ENCODE measurements around the gene HRH3. TPM values are rescaled to one million over a fixed set of nuclear protein-coding genes. Genes with fewer than 3 reads are reported as not detected.

Gene HRH3
- total and polyA plus RNA-seq, 2 donors (not counting 1 experiment from before 2014, with no cell fraction given), result not detected

DNA sequence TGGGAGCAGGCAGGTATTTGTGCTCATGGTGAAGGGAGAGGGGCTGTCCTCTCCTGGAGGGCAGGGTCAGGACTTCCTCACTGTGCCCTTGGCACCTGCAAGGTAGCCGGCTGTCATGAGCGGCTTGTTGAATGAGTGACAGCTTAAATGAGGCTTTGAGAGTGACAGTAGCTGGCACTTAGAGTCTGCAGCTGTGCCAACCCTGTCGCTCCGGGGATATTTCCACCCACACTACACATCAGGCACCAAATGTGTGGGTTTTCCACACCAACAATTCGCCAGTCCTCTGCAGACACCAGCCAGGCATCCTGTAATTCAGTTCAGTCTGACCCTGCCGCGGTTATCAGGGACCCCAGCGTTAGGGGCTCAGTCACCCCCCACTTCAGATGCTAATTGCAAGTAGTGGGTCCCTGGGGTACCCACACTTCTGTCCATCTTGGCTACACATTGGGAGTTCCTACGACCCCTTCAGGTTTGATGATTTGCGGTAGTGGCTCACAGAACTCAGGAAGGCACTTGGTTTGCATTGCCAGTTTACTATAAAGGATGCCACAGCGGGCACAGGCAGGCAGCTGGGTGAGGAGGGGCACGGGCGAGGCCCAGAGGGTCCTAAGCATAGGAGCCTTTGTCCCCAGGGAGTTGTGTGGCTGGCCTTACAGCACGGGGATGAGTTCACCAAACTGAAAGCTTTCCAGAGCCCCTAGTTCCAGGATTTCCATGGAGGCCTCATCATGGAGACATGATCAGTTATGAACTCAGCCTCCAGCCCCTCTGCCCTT, 28.1 kb downstream of the HRH3 start:
- no peaks in the 10 kb centered on the region for H3K9me3 ChIP-seq (ENCODE audit: control extremely low read depth in 1 of 3, control insufficient read depth in 2 of 3, insufficient read depth in 1 of 3, low read length in 2 of 3)
- Mint-ChIP-seq H3K9me3 (ENCODE audit: insufficient read depth) (no peaks in the 10 kb centered on the region), H3K4me1 (peaks cover 15% of the 10 kb centered on the region), H3K27me3 (no peaks in the 10 kb centered on the region), H3K4me3 (no peak overlapping the region), H3K27ac (no peak overlapping the region)
- H3K9ac ChIP-seq (ENCODE audit: low read length), result no peak overlapping the region
- no peak for ATAC-seq (ENCODE audit: low read depth)
- H3K36me3 ChIP-seq (replicated peaks in 1 of 2; ENCODE audit: control extremely low read depth in 1 of 2, control insufficient read depth in 1 of 2, extremely low read depth in 1 of 2, insufficient read depth in 2 of 2, low read length in 1 of 2), result peaks cover 4 to 41% of the 10 kb centered on the region in 2 experiments
- H4K20me1 ChIP-seq (ENCODE audit: control insufficient read depth, insufficient read depth, low read length, poor library complexity, severe bottlenecking), result peaks cover 20% of the 10 kb centered on the region
- H3K4me2 ChIP-seq (replicated peaks; ENCODE audit: low read depth, low read length, poor library complexity, severe bottlenecking), result no peak overlapping the region
- no peak overlapping the region for H2AFZ ChIP-seq (ENCODE audit: insufficient read depth, low read depth, low read length, poor library complexity, severe bottlenecking)
- no peaks in the 10 kb centered on the region for H3K4me1 ChIP-seq (ENCODE audit: control insufficient read depth in 2 of 2, insufficient read depth in 2 of 2, low read length in 2 of 2)
- H3K27ac ChIP-seq (ENCODE audit: low read length in 2 of 2), result no peak overlapping the region
- H3K27me3 ChIP-seq (replicated peaks in 1 of 4; ENCODE audit: control extremely low read depth in 1 of 4, control insufficient read depth in 3 of 4, insufficient read depth in 4 of 4, low read length in 3 of 4), result no peaks in the 10 kb centered on the region
- H3K79me2 ChIP-seq (ENCODE audit: control insufficient read depth, insufficient read depth, low read length), result peaks cover 52% of the 10 kb centered on the region
- POLR2A ChIA-PET, result interaction anchor here (0.5 kb wide), 1 partner anchor 14 kb away, joined by 8 read pairs; no protein-coding TSS in a partner anchor
- intact Hi-C loops (cut with micrococcal nuclease), result no loop called here
- TF ChIP-seq, protein P1, sequence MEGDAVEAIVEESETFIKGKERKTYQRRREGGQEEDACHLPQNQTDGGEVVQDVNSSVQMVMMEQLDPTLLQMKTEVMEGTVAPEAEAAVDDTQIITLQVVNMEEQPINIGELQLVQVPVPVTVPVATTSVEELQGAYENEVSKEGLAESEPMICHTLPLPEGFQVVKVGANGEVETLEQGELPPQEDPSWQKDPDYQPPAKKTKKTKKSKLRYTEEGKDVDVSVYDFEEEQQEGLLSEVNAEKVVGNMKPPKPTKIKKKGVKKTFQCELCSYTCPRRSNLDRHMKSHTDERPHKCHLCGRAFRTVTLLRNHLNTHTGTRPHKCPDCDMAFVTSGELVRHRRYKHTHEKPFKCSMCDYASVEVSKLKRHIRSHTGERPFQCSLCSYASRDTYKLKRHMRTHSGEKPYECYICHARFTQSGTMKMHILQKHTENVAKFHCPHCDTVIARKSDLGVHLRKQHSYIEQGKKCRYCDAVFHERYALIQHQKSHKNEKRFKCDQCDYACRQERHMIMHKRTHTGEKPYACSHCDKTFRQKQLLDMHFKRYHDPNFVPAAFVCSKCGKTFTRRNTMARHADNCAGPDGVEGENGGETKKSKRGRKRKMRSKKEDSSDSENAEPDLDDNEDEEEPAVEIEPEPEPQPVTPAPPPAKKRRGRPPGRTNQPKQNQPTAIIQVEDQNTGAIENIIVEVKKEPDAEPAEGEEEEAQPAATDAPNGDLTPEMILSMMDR (IDR thresholded peaks at IDR 0.05), result no peak
- TF ChIP-seq EZH2 (IDR thresholded peaks at IDR 0.05; ENCODE audit: borderline replicate concordance, insufficient read depth, low read depth, low read length, poor library complexity, severe bottlenecking), result no peak
- CTCF ChIA-PET, result no interaction called here
- 90% methylated on average over 14 of the region's 14 CpGs for WGBS (ENCODE audit: insufficient coverage)
- DNase-seq, result no peak
- no peak overlapping the region for H3K4me3 ChIP-seq (ENCODE audit: control extremely low read depth in 1 of 5, extremely low read depth in 1 of 5, insufficient read depth in 1 of 5, low read depth in 2 of 5, low read length in 4 of 5)

DNA sequence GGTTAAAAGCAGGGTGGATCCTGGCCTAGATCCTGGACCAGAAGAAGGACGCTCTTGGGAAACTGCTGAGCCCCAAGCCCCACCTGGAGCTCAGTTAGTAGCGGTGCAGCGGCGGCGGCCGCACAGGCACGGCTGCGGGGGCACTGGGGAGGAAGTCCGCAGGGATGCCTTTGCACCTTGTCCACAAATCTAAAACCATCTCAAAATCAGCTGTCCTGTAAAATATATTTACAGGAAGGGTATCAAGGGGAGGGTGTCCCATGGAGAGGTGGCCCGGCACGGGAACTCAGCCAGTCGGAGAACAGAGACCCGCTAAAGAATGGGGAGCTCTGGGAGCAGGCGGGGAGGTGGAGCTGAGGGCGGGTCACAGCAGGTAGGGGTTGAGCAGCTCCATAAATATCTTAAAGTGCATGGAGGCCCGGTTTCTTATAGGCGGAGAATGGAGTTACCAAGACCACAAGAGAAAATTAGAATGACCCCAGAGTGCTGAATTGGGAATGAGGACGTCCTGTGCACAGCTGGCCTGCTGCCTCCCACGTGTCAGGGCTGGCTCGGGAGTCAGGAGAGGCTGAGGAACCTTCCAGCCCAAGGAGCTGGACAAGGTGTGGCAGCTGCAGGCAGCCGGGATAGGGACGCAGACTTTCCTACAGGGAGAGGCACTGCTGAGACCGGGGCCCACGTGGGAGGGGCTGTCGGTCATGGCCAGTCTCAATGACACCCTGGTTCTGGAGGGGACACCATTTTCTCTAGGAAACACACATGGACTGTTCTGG, 29.3 kb downstream of the HRH3 start:
- Histone ChIP-seq H3K36me3 (replicated peaks in 1 of 2; ENCODE audit: control extremely low read depth in 1 of 2, control insufficient read depth in 1 of 2, extremely low read depth in 1 of 2, insufficient read depth in 2 of 2, low read length in 1 of 2) (peaks cover 4 to 34% of the 10 kb centered on the region in 2 experiments), H3K4me3 (ENCODE audit: control extremely low read depth in 1 of 5, extremely low read depth in 1 of 5, insufficient read depth in 1 of 5, low read depth in 2 of 5, low read length in 4 of 5) (no peak overlapping the region), H3K4me2 (replicated peaks; ENCODE audit: low read depth, low read length, poor library complexity, severe bottlenecking) (no peak overlapping the region), H3K27ac (ENCODE audit: low read length in 2 of 2) (no peak overlapping the region), H2AFZ (ENCODE audit: insufficient read depth, low read depth, low read length, poor library complexity, severe bottlenecking) (no peak overlapping the region), H4K20me1 (ENCODE audit: control insufficient read depth, insufficient read depth, low read length, poor library complexity, severe bottlenecking) (peaks cover 26% of the 10 kb centered on the region), H3K4me1 (ENCODE audit: control insufficient read depth in 2 of 2, insufficient read depth in 2 of 2, low read length in 2 of 2) (no peaks in the 10 kb centered on the region), H3K9me3 (ENCODE audit: control extremely low read depth in 1 of 3, control insufficient read depth in 2 of 3, insufficient read depth in 1 of 3, low read length in 2 of 3) (no peaks in the 10 kb centered on the region), H3K27me3 (replicated peaks in 1 of 4; ENCODE audit: control extremely low read depth in 1 of 4, control insufficient read depth in 3 of 4, insufficient read depth in 4 of 4, low read length in 3 of 4) (no peaks in the 10 kb centered on the region), H3K9ac (ENCODE audit: low read length) (no peak overlapping the region), H3K79me2 (ENCODE audit: control insufficient read depth, insufficient read depth, low read length) (peaks cover 58% of the 10 kb centered on the region)
- 96% methylated on average over 16 of the region's 25 CpGs for WGBS (ENCODE audit: insufficient coverage)
- peaks cover 18% of the 10 kb centered on the region for H3K4me1 Mint-ChIP-seq
- DNase-seq, result no peak
- TF ChIP-seq, protein P1 (IDR thresholded peaks at IDR 0.05), result no peak
- TF ChIP-seq EZH2 (IDR thresholded peaks at IDR 0.05; ENCODE audit: borderline replicate concordance, insufficient read depth, low read depth, low read length, poor library complexity, severe bottlenecking), result no peak
- no peak overlapping the region for H3K4me3 Mint-ChIP-seq
- no peaks in the 10 kb centered on the region for H3K27me3 Mint-ChIP-seq
- ATAC-seq (ENCODE audit: low read depth), result no peak
- ChIA-PET POLR2A (no interaction called here), CTCF (no interaction called here)
- H3K9me3 Mint-ChIP-seq (ENCODE audit: insufficient read depth), result no peaks in the 10 kb centered on the region
- H3K27ac Mint-ChIP-seq, result no peak overlapping the region
- intact Hi-C loops (cut with micrococcal nuclease), result no loop called here

Data from B cell (primary cell).